HG02884 (cell line): ENCODE measurements around the gene ISLR2.

ENCODE experiments used
- ATAC-seq: cut with Tn5 transposase; IDR thresholded peaks from one replicate; pipeline ENCODE4 v1.9.1; 2021; ENCODE audit warnings: mild to moderate bottlenecking, moderate library complexity; ENCODE audit not compliant: unreplicated experiment

ISLR2 gene

GRCh38 chr15:74175271-74176191 lies 45.1 kb downstream of the ISLR2 start:
- ATAC-seq, result no peak

- no peak for ATAC-seq
Measured at GRCh38 chr15:74176262-74177214, 46.2 kb downstream of the ISLR2 start.

GRCh38 chr15:74178326-74179100 lies 48.1 kb downstream of the ISLR2 start:
- ATAC-seq, result no peak

DNA sequence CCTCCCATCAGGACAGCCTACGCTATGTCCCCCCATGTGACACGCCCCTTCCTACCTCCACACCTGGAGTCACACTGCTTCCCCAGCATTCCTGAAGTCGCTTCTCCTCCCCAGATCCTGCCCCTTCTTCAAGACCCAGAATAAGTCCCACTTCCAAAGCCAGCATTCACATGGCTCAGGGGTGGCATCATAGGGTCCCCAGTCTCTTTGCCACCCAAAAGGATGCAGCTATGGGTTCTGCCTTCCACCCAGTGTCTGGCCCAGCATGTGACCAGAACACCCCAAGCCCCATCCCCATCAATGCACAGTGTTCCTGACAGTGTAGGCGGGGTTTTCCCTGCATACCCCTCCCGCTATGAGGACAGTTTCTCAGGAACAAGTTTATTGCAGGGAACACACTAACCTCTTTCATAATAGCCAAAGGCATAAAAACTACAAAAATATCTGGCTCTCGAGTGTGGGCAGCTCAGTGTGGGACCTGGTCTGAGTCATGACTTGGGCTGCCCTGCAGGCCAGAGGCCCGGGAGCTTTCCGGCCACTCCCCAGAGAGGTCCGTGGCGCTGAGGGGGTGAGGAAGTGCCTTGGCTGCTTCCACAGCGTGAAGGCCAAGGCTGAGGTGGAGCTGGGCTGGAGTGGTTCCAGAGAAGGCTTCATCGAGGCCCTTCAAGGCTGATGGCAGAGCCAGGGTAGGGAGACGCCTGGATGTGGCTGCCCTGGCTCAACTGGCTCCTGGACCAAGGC lies 48.9 kb downstream of the ISLR2 start:
- no peak for ATAC-seq

DNA sequence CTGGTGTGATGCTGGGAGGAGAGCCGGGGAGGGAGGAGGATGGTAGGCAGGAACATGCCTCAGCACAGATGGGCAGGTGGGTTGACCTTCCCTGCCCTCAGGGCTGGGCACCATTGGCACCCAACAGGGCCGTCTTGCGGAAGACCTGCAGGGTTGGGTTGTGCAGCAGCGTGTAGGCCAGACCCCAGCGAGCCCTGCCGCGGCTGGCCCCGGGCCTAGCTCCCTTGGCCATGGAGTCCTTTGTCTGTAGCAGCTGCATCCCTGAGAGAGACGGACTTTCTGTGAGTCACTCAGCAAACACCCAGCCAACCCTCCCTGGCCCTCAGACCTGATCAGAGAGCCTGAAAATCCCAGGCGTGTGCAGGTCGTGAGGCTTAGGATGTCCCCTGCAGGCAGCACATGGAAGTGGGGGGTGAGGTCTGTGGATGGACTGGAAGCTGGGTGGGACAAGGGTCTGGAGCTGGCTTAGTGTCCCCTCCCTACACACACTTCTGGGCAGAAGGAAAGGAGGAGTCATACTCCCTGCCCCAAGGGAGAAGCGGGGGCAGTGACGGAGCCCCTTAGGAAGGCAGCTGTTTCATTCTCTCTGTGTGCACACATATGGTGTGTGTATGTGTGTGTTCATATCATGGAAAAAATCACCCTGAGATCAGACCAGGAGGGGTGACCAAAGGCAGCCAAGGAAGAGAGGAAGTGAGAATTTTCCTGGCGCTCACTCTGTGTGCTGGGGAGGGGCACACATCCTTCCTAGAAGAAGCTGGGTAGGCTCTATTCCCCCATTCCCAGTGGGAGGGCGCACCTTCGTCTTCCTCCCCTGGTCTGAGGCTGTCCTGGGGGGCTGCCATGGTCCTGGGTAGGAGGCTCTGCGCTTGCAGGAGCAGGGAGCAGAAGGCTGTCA lies 49.8 kb downstream of the ISLR2 start:
- ATAC-seq, result no peak

- no peak for ATAC-seq
Measured at GRCh38 chr15:74180881-74181602, 50.7 kb downstream of the ISLR2 start.

- no peak for ATAC-seq
Measured at GRCh38 chr15:74182131-74182530, 51.7 kb downstream of the ISLR2 start.

DNA sequence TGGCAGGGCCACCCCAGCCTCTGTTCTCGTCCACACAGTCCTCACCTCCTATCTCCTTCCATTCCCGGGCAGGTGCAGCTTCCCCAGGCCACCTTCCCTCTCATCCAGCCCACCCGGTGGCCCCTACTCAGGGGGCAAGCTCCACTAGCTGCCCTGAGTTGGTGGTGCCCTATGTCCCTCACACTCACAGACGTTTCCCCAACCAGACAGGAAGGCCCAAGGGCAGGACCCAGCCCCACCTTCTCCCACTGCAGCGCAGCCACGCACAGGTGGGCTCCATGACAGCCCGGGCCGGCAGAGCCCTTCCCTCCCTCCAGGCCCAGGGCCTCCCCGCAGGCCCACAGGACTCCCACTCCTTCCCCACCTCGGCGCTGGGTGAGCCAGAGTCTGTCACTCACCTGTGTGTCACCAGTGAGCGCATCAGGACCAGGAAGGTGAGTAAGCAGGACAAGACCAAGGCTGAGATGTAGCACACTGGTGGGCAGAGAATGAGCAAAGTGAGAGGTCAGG lies 54.3 kb downstream of the ISLR2 start:
- no peak for ATAC-seq

DNA sequence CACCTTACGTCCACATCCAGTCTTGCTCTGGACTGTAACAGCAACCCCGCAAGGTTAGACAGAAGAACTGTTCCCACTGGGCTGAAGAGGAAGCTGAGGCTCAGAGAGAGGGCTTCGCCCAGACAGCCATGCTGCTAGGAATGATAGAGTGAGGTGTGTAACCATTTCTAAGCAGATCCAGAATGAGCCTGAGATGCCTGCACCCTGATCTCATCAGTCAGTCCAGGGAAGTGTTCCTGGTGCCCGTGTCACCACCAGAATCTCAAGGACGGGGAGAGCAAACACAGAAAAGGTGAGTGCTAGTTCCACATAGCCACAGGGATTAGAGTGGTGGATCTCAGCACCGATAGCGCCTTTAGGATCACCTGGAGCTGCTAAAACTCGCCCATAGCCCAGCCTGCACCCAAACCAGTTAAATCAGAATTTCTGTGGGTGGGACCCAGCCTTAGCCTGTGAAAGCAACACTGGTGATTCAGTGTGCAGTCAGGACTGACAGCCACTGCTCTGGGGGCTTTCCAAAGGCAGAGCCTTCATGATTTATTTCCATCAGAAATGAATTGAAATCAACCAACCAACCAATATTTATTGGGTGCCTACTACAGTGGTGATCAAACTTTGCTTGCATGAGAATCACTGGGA lies 55.4 kb downstream of the ISLR2 start:
- no peak for ATAC-seq
